ENCODE measurements around the gene DZANK1.

DNA sequence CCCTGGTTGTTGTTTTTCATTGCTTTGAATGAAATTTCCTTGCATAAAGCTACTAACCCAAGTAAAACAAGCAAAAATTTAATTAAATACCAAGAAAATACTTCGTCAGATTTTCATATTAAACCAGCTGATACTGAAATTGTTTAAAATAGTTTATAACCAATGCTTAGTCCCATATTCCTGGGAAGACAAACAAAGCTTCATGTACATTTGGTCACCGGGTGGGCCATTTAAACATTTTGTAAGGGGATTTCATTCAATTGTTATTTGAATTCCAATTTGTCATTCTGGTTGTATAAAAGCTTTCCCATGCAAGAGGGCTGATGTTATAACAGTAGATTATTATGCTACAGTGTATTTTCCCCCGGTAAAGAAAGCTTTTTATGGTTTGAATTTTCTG is 30.8 kb upstream of the DZANK1 start:
- TF ChIP-seq ZFP30 (CRISPR knock-in tag; IDR thresholded peaks at IDR 0.05) (no peak), BACH2 (CRISPR knock-in tag; IDR thresholded peaks at IDR 0.05; ENCODE audit: borderline replicate concordance) (no peak), ARNTL (CRISPR knock-in tag; IDR thresholded peaks at IDR 0.05; ENCODE audit: borderline replicate concordance, low read depth) (no peak), RARB (CRISPR knock-in tag; IDR thresholded peaks at IDR 0.05) (no peak), TOX (CRISPR knock-in tag; IDR thresholded peaks at IDR 0.05; ENCODE audit: borderline replicate concordance) (no peak)
- TF ChIP-seq, protein P1, sequence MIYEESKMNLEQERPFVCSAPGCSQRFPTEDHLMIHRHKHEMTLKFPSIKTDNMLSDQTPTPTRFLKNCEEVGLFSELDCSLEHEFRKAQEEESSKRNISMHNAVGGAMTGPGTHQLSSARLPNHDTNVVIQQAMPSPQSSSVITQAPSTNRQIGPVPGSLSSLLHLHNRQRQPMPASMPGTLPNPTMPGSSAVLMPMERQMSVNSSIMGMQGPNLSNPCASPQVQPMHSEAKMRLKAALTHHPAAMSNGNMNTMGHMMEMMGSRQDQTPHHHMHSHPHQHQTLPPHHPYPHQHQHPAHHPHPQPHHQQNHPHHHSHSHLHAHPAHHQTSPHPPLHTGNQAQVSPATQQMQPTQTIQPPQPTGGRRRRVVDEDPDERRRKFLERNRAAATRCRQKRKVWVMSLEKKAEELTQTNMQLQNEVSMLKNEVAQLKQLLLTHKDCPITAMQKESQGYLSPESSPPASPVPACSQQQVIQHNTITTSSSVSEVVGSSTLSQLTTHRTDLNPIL (CRISPR knock-in tag; IDR thresholded peaks at IDR 0.05; ENCODE audit: low read depth), result no peak
- TF ChIP-seq, protein P2, sequence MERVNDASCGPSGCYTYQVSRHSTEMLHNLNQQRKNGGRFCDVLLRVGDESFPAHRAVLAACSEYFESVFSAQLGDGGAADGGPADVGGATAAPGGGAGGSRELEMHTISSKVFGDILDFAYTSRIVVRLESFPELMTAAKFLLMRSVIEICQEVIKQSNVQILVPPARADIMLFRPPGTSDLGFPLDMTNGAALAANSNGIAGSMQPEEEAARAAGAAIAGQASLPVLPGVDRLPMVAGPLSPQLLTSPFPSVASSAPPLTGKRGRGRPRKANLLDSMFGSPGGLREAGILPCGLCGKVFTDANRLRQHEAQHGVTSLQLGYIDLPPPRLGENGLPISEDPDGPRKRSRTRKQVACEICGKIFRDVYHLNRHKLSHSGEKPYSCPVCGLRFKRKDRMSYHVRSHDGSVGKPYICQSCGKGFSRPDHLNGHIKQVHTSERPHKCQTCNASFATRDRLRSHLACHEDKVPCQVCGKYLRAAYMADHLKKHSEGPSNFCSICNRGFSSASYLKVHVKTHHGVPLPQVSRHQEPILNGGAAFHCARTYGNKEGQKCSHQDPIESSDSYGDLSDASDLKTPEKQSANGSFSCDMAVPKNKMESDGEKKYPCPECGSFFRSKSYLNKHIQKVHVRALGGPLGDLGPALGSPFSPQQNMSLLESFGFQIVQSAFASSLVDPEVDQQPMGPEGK (CRISPR knock-in tag; IDR thresholded peaks at IDR 0.05; ENCODE audit: borderline replicate concordance), result no peak
